HepG2 (cell line): Measurements from ENCODE around the gene TBL2. TPM values are rescaled to one million over a fixed set of nuclear protein-coding genes. Genes with fewer than 3 reads are reported as not detected.
A peak's percentile ranks its signal among the peaks of the same experiment; 100 is the strongest.
"Not testable (repeated sequence)": the region's sequence is repeated elsewhere in the genome, so short reads cannot be mapped to it uniquely, and the experiment has no call there.

Experiments used
- ATAC-seq: fragments of 200-7000 bp; cut with Tn5 transposase; 3 replicates; pipeline ENCODE4 v1.9.1; 2020; ENCODE audit warnings: mild to moderate bottlenecking, moderate library complexity
- BruUV-seq: library from RNA; stranded (reverse); fragments of 400-500 nt; replicated peaks from 2 replicates; lab custom pipeline; 2021; lab: Mats Ljungman, UMichigan
- CTCF ChIA-PET: fragments of 300-600 bp; formaldehyde crosslinking; extraction: SDS; loops from one replicate; lab custom pipeline; 2021; ENCODE audit warnings: low total read pairs, inconsistent platforms, low intra/inter-chr PET ratio; lab: Yijun Ruan, JAX
- POLR2A ChIA-PET: fragments of 350-600 bp; sonication (Branson Sonifier 250); formaldehyde crosslinking; loops from one replicate; lab custom pipeline; 2020; ENCODE audit warnings: antibody characterized with exemption, inconsistent platforms; lab: Yijun Ruan, JAX
- DNase-seq: peaks from one replicate; pipeline ENCODE4 v3.0.0-alpha.2; 2015; ENCODE audit warnings: low spot score
- FAIRE-seq: peaks from 3 replicates; lab custom pipeline; 2011; peaks lifted over from hg19 to GRCh38; lab: Jason Lieb, UNC
- H2AFZ ChIP-seq: one replicate; pipeline ENCODE4 v1.6.1; 2011; ENCODE audit warnings: low read length, inconsistent platforms
- H3K27ac ChIP-seq: fragments of 300-600 bp; 3 replicates; pipeline ENCODE4 v1.8.0; 2011; ENCODE audit warnings: mixed run types, mild to moderate bottlenecking, mixed read lengths, low read length, inconsistent platforms; ENCODE audit not compliant: insufficient read depth; ENCODE audit errors: extremely low read length
- H3K27me3 ChIP-seq, 2 experiments: fragments of 200-600 bp in 1 of 2; 2 replicates in 1 of 2; 3 replicates in 1 of 2; pipeline versions ENCODE4 v1.6.0 to v1.8.0; 2011; ENCODE audit warnings: low read length in 2 of 2, mild to moderate bottlenecking in 2 of 2, moderate library complexity in 2 of 2, inconsistent platforms in 1 of 2; ENCODE audit not compliant: insufficient read depth in 2 of 2, control insufficient read depth in 1 of 2
- H3K36me3 ChIP-seq, 2 experiments: fragments of 200-600 bp in 1 of 2; replicated peaks in 1 of 2; 2 replicates in 1 of 2; 3 replicates in 1 of 2; pipeline versions ENCODE4 v1.5.1 to v1.8.0; 2011; ENCODE audit warnings: low read length in 2 of 2, inconsistent platforms in 1 of 2; ENCODE audit not compliant: insufficient read depth in 2 of 2, control insufficient read depth in 1 of 2
- H3K4me1 ChIP-seq: 2 replicates; pipeline ENCODE4 v1.5.1; 2012; ENCODE audit warnings: low read length, inconsistent platforms; ENCODE audit not compliant: insufficient read depth
- H3K4me2 ChIP-seq: 2 replicates; pipeline ENCODE4 v1.6.0; 2011; ENCODE audit warnings: low read depth, low read length, inconsistent platforms
- H3K4me3 ChIP-seq, 3 experiments: fragments of 200-600 bp in 1 of 3; sonication (generic), shearing (Covaris generic) in 1 of 3; replicated peaks in 1 of 3; 2 replicates each; pipeline ENCODE4 v1.5.1; 2011 to 2016; ENCODE audit warnings: low read length in 3 of 3, inconsistent platforms in 2 of 3, low read depth in 2 of 3, mild to moderate bottlenecking in 2 of 3, control low read depth in 1 of 3, mixed read lengths in 1 of 3; ENCODE audit not compliant: insufficient read depth in 1 of 3
- H3K79me2 ChIP-seq: one replicate; pipeline ENCODE4 v1.6.1; 2011; ENCODE audit warnings: low read length, inconsistent platforms; ENCODE audit not compliant: insufficient read depth
- H3K9ac ChIP-seq: 2 replicates; pipeline ENCODE4 v1.6.0; 2011; ENCODE audit warnings: mild to moderate bottlenecking, low read depth, low read length, inconsistent platforms; ENCODE audit not compliant: insufficient read depth
- H3K9me3 ChIP-seq: 2 replicates; pipeline ENCODE4 v1.5.1; 2012; ENCODE audit warnings: mild to moderate bottlenecking, low read length
- H4K20me1 ChIP-seq: 2 replicates; pipeline ENCODE4 v1.6.0; 2011; ENCODE audit warnings: inconsistent platforms, mild to moderate bottlenecking, low read length, moderate library complexity; ENCODE audit not compliant: insufficient read depth
- FOXP1 ChIP-seq, 2 experiments: fragments of 450-650 bp in 1 of 2; IDR thresholded peaks; 2 replicates each; pipeline ENCODE4 v1.6.1; 2017 to 2018; ENCODE audit warnings: antibody characterized with exemption in 1 of 2
- HNF1A ChIP-seq, 2 experiments: sonication (generic) in 1 of 2; formaldehyde crosslinking in 1 of 2; IDR thresholded peaks; 2 replicates each; pipeline versions ENCODE4 v1.4.0 to v1.6.1; 2016 to 2020; ENCODE audit warnings: borderline replicate concordance in 1 of 2, low read depth in 1 of 2, mild to moderate bottlenecking in 1 of 2, missing genetic modification reagents in 1 of 2
- MAF1 ChIP-seq: sonication (generic); formaldehyde crosslinking; IDR thresholded peaks from 2 replicates; pipeline ENCODE4 v1.5.0; 2020; ENCODE audit warnings: missing genetic modification reagents, borderline replicate concordance
- MEIS2 ChIP-seq: sonication (generic); formaldehyde crosslinking; IDR thresholded peaks from 2 replicates; pipeline ENCODE4 v1.9.0; 2021; ENCODE audit warnings: mild to moderate bottlenecking, missing genetic modification reagents
- NR2F6 ChIP-seq, 2 experiments: IDR thresholded peaks; 2 replicates each; pipeline ENCODE4 v1.6.1; 2016; ENCODE audit warnings: antibody characterized with exemption in 1 of 2, mild to moderate bottlenecking in 1 of 2
- SOX6 ChIP-seq, 2 experiments: fragments of 450-650 bp in 1 of 2; sonication (generic) in 1 of 2; formaldehyde crosslinking in 1 of 2; IDR thresholded peaks; 2 replicates each; pipeline versions ENCODE4 v1.4.0 to v1.6.1; 2017 to 2020; ENCODE audit warnings: antibody characterized with exemption in 1 of 2, mild to moderate bottlenecking in 1 of 2, missing genetic modification reagents in 1 of 2
- SP5 ChIP-seq: IDR thresholded peaks from 2 replicates; pipeline ENCODE4 v1.6.1; 2016; ENCODE audit warnings: low read depth, borderline replicate concordance
- THYN1 ChIP-seq: sonication (generic); formaldehyde crosslinking; IDR thresholded peaks from 2 replicates; pipeline ENCODE4 v1.8.1; 2023; ENCODE audit warnings: low read depth, mild to moderate bottlenecking, moderate library complexity, missing genetic modification reagents, borderline replicate concordance
- WGBS: methylation state at CpG from one replicate; pipeline ENCODE4 v1.1.6; 2017; ENCODE audit warnings: low lambda C conversion rate; 5-methylcytosine and 5-hydroxymethylcytosine counted together
- in situ Hi-C: cut with HindIII; loops from 2 replicates; pipeline ENCODE4 v1.10.0; 2017; ENCODE audit warnings: low pct_unique_long_range_greater_than_20kb; ENCODE audit not compliant: extremely low pct_ligation_motif_present
- intact Hi-C: fragments of 100-400 bp; cut with micrococcal nuclease; formaldehyde crosslinking; loops from one replicate; pipeline ENCODE4 v1.10.0; 2022; ENCODE audit not compliant: unreplicated experiment
- polyA plus RNA-seq, 8 experiments: library from polyadenylated mRNA; depleted of rRNA in 3 of 8; stranded (reverse) in 7 of 8; unstranded in 1 of 8; fragments of >200 nt; fragmentation: Illumina TruSeq in 4 of 8; extraction: Trizol in 4 of 8; gene quantifications; 2 replicates each; pipeline versions ENCODE4 v1.2.1 to v1.2.3, GENCODE V29; 2011 to 2016; ENCODE audit warnings: low read depth in 4 of 8, missing spikeins in 1 of 8, mixed read lengths in 1 of 8; ENCODE audit not compliant: insufficient read depth in 1 of 8
- total RNA-seq, 5 experiments: library from RNA; depleted of rRNA; stranded (reverse); fragments of >200 nt; fragmentation: Illumina TruSeq; extraction: Trizol; gene quantifications; 2 replicates each; pipeline ENCODE4 v1.2.3, GENCODE V29; 2016; ENCODE audit warnings: low read depth in 1 of 5
- TF ChIP-seq, protein P1 (sequence below): sonication (generic); formaldehyde crosslinking; IDR thresholded peaks from 2 replicates; pipeline ENCODE4 v1.8.0; 2022; ENCODE audit warnings: mild to moderate bottlenecking, missing genetic modification reagents; ENCODE audit not compliant: insufficient replicate concordance

Gene TBL2
- total and polyA plus RNA-seq, 2 of the 13 experiments (the other 11 are each of a cell fraction or from before 2014, with no cell fraction given), result 43.4 to 47.2 TPM

DNA sequence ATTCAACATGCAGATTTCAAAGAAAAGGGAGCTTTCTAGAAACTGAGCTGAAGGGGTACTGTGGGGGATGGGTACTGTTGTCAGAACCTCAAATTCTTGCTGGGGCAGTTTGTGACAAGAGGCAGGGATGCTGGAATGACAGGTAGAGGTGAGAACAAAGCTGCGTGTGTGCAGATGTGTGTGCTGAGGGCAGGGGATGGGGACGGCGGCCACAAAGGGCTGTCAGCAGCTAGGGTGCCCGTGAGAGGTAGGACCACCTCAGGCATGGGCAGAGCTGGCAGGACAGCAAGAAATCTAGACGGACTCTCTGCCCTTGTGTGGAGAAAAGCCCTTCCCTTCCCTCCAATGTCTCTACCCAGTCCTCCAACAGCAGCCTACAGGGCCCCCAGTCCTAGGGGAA lies 41.9 kb downstream of the TBL2 start (continued):
- TF ChIP-seq SOX6 (IDR thresholded peaks at IDR 0.05), result no peak
- TF ChIP-seq SOX6 (CRISPR knock-in tag; IDR thresholded peaks at IDR 0.05), result no peak
- TF ChIP-seq THYN1 (CRISPR knock-in tag), result no peak

DNA sequence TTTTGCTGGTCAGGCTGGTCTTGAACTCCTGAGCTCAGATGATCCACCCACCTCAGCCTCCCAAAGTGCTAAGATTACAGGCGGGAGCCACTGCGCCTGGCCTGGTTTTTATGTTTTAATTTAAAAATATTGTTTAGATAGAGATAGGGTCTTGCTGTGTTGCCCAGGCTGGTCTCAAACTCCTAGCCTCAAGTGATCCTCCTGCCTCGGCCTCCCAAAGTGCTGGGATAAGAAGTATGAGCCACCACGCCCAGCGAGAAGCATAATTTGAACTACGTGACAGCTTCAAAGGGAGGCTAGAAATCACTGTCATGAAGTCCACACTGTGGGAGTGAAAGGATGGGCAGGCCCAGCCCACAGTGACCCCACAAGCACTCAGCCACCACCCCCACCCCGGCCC lies 42.5 kb downstream of the TBL2 start:
- in situ Hi-C loops, H3K27me3 ChIP-seq, FAIRE-seq, BruUV-seq, H3K4me3 ChIP-seq, POLR2A ChIA-PET, ATAC-seq, CTCF ChIA-PET, intact Hi-C loops, DNase-seq, H4K20me1 ChIP-seq, H3K9me3 ChIP-seq, H3K4me2 ChIP-seq, H3K27ac ChIP-seq, H3K9ac ChIP-seq, H2AFZ ChIP-seq, H3K79me2 ChIP-seq: not testable (repeated sequence)
- Histone ChIP-seq H3K36me3 (peaks cover 18 to 39% of the 10 kb centered on the region in 2 experiments), H3K4me1 (peaks cover 12% of the 10 kb centered on the region)
- WGBS, result 100% methylated on average over 7 of the region's 7 CpGs

DNA sequence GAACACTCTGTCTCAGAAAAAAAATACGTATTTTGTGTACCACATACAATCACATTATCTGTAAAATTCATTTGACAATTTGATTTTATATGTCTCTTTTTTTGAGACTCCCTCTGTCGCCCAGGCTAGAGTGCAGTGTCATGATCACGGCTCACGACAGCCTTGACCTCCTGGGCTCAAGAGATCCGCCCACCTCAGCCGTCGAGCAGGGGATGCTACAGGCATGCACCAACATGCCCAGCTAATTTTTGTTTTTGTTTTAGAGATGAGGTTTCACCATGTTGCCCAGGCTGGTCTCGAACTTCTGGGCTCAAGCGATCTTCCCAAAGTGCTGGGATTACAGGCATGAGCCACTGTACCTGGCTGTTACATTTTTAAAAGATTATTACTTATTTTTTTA lies 44.6 kb downstream of the TBL2 start:
- peaks cover 12% of the 10 kb centered on the region for H3K4me1 ChIP-seq
- H2AFZ ChIP-seq, result no peak overlapping the region
- no peak overlapping the region for H3K9ac ChIP-seq
- H3K9me3 ChIP-seq, result no peaks in the 10 kb centered on the region
- peak overlapping the region; percentile 35 for H3K27ac ChIP-seq
- in situ Hi-C loops, result no loop called here
- no peaks in the 10 kb centered on the region for H3K79me2 ChIP-seq
- no peak overlapping the region for H3K4me3 ChIP-seq
- no TSS peak for BruUV-seq
- no peaks in the 10 kb centered on the region for H4K20me1 ChIP-seq
- H3K4me2 ChIP-seq, result no peak overlapping the region
- H3K27me3 ChIP-seq, result no peaks in the 10 kb centered on the region
- FAIRE-seq (no peak), DNase-seq (no peak), ATAC-seq (peak; percentile 53)
- POLR2A ChIA-PET, result interaction anchor here (1.2 kb wide), 1 partner anchor 11 kb away, joined by 3 read pairs; no protein-coding TSS in a partner anchor
- intact Hi-C loops, result no loop called here
- WGBS, result 66% methylated on average over 9 of the region's 9 CpGs
- H3K36me3 ChIP-seq, result peaks cover 8 to 23% of the 10 kb centered on the region in 2 experiments; a peak in 4 of 5 replicates
- CTCF ChIA-PET, result no interaction called here
- TF ChIP-seq FOXP1 (IDR thresholded peaks at IDR 0.05) (no peak), FOXP1 (CRISPR knock-in tag; IDR thresholded peaks at IDR 0.05) (no peak), NR2F6 (IDR thresholded peaks at IDR 0.05) (0 out of 2 replicates have a peak, but pooled peaks have one; percentile 52), NR2F6 (CRISPR knock-in tag; IDR thresholded peaks at IDR 0.05) (no peak), MEIS2 (CRISPR knock-in tag) (no peak), MAF1 (CRISPR knock-in tag) (no peak), HNF1A (IDR thresholded peaks at IDR 0.05; ENCODE audit: low read depth) (no peak), HNF1A (CRISPR knock-in tag; IDR thresholded peaks at IDR 0.05; ENCODE audit: borderline replicate concordance) (no peak), SP5 (CRISPR knock-in tag) (peak; percentile 60; the same call in 1 of the 2 replicates)
- TF ChIP-seq, protein P1, sequence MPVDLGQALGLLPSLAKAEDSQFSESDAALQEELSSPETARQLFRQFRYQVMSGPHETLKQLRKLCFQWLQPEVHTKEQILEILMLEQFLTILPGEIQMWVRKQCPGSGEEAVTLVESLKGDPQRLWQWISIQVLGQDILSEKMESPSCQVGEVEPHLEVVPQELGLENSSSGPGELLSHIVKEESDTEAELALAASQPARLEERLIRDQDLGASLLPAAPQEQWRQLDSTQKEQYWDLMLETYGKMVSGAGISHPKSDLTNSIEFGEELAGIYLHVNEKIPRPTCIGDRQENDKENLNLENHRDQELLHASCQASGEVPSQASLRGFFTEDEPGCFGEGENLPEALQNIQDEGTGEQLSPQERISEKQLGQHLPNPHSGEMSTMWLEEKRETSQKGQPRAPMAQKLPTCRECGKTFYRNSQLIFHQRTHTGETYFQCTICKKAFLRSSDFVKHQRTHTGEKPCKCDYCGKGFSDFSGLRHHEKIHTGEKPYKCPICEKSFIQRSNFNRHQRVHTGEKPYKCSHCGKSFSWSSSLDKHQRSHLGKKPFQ, result no peak
